Panc1 (cell line): ENCODE results near the gene TC2N.

Source experiments
- CTCF ChIP-seq: fragments of 450-650 bp; IDR thresholded peaks from 2 replicates; pipeline ENCODE4 v1.5.1; 2017; ENCODE audit warnings: mild to moderate bottlenecking
- POLR2AphosphoS5 ChIP-seq: IDR thresholded peaks from 2 replicates; pipeline ENCODE4 v1.6.1; 2012; ENCODE audit warnings: mild to moderate bottlenecking, low read depth, low read length, moderate library complexity
- REST ChIP-seq, 2 experiments: IDR thresholded peaks; 2 replicates each; pipeline ENCODE4 v1.6.1; 2011 to 2012; ENCODE audit warnings: low read depth in 2 of 2, control low read depth in 1 of 2, low read length in 1 of 2, mild to moderate bottlenecking in 1 of 2, moderate library complexity in 1 of 2; ENCODE audit not compliant: insufficient read depth in 1 of 2

GRCh38 chr14:91893007-91893406 lies 25.7 kb upstream of the TC2N start:
- TF ChIP-seq POLR2AphosphoS5, result no peak
- TF ChIP-seq CTCF, result peak; percentile 64
- no peak for TF ChIP-seq REST (IDR thresholded peaks at IDR 0.05; ENCODE audit: insufficient read depth in 1 of 2, low read depth in 2 of 2, low read length in 1 of 2)
